ENCODE measurements around the gene PARP16. TPM values are rescaled to one million over a fixed set of nuclear protein-coding genes. Genes with fewer than 3 reads are reported as not detected.
"Not testable (repeated sequence)": the region's sequence is repeated elsewhere in the genome, so short reads cannot be mapped to it uniquely, and the experiment has no call there.

PARP16 gene
- total RNA-seq, 1 donor from 2014 or later: 11.7 TPM

GRCh38 chr15:65277015-65277414 is 9.7 kb downstream of the PARP16 start:
- no peak for DNase-seq
- Mint-ChIP-seq H3K27ac (no peak overlapping the region), H3K4me3 (no peak overlapping the region), H3K36me3 (ENCODE audit: low read depth) (peaks cover 4% of the 10 kb centered on the region), H3K4me1 (peaks cover 18% of the 10 kb centered on the region), H3K27me3 (no peaks in the 10 kb centered on the region), H3K9me3 (no peaks in the 10 kb centered on the region)
- intact Hi-C loops (cut with micrococcal nuclease): no loop called here

- Mint-ChIP-seq H3K4me1 (peaks cover 18% of the 10 kb centered on the region), H3K27ac (no peak overlapping the region), H3K36me3 (ENCODE audit: low read depth) (peaks cover 4% of the 10 kb centered on the region), H3K27me3 (no peaks in the 10 kb centered on the region), H3K4me3 (no peak overlapping the region), H3K9me3 (no peaks in the 10 kb centered on the region)
- intact Hi-C loops (cut with micrococcal nuclease): no loop called here
- no peak for DNase-seq
Observed at GRCh38 chr15:65275728-65276126, 11.0 kb downstream of the PARP16 start.

GRCh38 chr15:65275104-65275727 is 11.5 kb downstream of the PARP16 start:
- no peak overlapping the region for H3K4me3 Mint-ChIP-seq
- intact Hi-C loops (cut with micrococcal nuclease): no loop called here

GRCh38 chr15:65270811-65271545 is 15.7 kb downstream of the PARP16 start:
- H3K4me1 Mint-ChIP-seq; H3K27ac Mint-ChIP-seq; H3K27me3 Mint-ChIP-seq; H3K36me3 Mint-ChIP-seq (ENCODE audit: low read depth); H3K4me3 Mint-ChIP-seq; H3K9me3 Mint-ChIP-seq: not testable (repeated sequence)
- peak; percentile 70 for DNase-seq
- intact Hi-C loops (cut with micrococcal nuclease): loop anchor here (1.0 kb wide), 1 partner anchor 82 kb away; no protein-coding TSS in a partner anchor

More at GRCh38 chr15:65275104-65275727, 11.5 kb downstream of the PARP16 start:
- Mint-ChIP-seq H3K4me1 (peaks cover 18% of the 10 kb centered on the region), H3K36me3 (ENCODE audit: low read depth) (peaks cover 4% of the 10 kb centered on the region), H3K27ac (peak overlapping the region; percentile 50), H3K27me3 (no peaks in the 10 kb centered on the region), H3K9me3 (no peaks in the 10 kb centered on the region)
- DNase-seq: no peak

GRCh38 chr15:65268411-65268810 is 18.3 kb downstream of the PARP16 start:
- intact Hi-C loops (cut with micrococcal nuclease): no loop called here
- DNase-seq: no peak
- peaks cover 4% of the 10 kb centered on the region for H3K36me3 Mint-ChIP-seq (ENCODE audit: low read depth)
- no peaks in the 10 kb centered on the region for H3K4me1 Mint-ChIP-seq
- no peaks in the 10 kb centered on the region for H3K27me3 Mint-ChIP-seq
- no peaks in the 10 kb centered on the region for H3K9me3 Mint-ChIP-seq
- H3K27ac Mint-ChIP-seq: no peak overlapping the region
- H3K4me3 Mint-ChIP-seq: no peak overlapping the region

GRCh38 chr15:65266469-65266868 is 20.2 kb downstream of the PARP16 start:
- Mint-ChIP-seq H3K27ac (peak overlapping the region; percentile 25), H3K4me1 (no peaks in the 10 kb centered on the region), H3K27me3 (no peaks in the 10 kb centered on the region), H3K4me3 (no peak overlapping the region), H3K36me3 (ENCODE audit: low read depth) (peaks cover 11% of the 10 kb centered on the region), H3K9me3 (no peaks in the 10 kb centered on the region)
- DNase-seq: no peak
- intact Hi-C loops (cut with micrococcal nuclease): no loop called here

GRCh38 chr15:65264863-65265430 is 21.7 kb downstream of the PARP16 start:
- Mint-ChIP-seq H3K4me1 (no peaks in the 10 kb centered on the region), H3K36me3 (ENCODE audit: low read depth) (peaks cover 19% of the 10 kb centered on the region), H3K4me3 (no peak overlapping the region), H3K27ac (no peak overlapping the region), H3K9me3 (no peaks in the 10 kb centered on the region), H3K27me3 (no peaks in the 10 kb centered on the region)
- intact Hi-C loops (cut with micrococcal nuclease): no loop called here
- no peak for DNase-seq

GRCh38 chr15:65263313-65263712 is 23.4 kb downstream of the PARP16 start:
- Mint-ChIP-seq H3K4me1 (no peaks in the 10 kb centered on the region), H3K9me3 (no peaks in the 10 kb centered on the region), H3K27ac (no peak overlapping the region), H3K4me3 (no peak overlapping the region), H3K27me3 (no peaks in the 10 kb centered on the region), H3K36me3 (ENCODE audit: low read depth) (peaks cover 27% of the 10 kb centered on the region)
- intact Hi-C loops (cut with micrococcal nuclease): no loop called here
- no peak for DNase-seq

- Mint-ChIP-seq H3K36me3 (ENCODE audit: low read depth) (peaks cover 32% of the 10 kb centered on the region), H3K4me3 (no peak overlapping the region), H3K9me3 (no peaks in the 10 kb centered on the region), H3K4me1 (no peaks in the 10 kb centered on the region), H3K27ac (no peak overlapping the region), H3K27me3 (no peaks in the 10 kb centered on the region)
- intact Hi-C loops (cut with micrococcal nuclease): no loop called here
- DNase-seq: no peak
Observed at GRCh38 chr15:65260968-65261367, 25.7 kb downstream of the PARP16 start.

- no peaks in the 10 kb centered on the region for H3K27me3 Mint-ChIP-seq
Observed at GRCh38 chr15:65259367-65259797, 27.3 kb downstream of the PARP16 start.

GRCh38 chr15:65258375-65259262 is 28.1 kb downstream of the PARP16 start:
- peaks cover 33% of the 10 kb centered on the region for H3K36me3 Mint-ChIP-seq (ENCODE audit: low read depth)
- no peak overlapping the region for H3K27ac Mint-ChIP-seq
- H3K27me3 Mint-ChIP-seq: no peaks in the 10 kb centered on the region
- H3K4me3 Mint-ChIP-seq: no peak overlapping the region
- no peaks in the 10 kb centered on the region for H3K4me1 Mint-ChIP-seq
- H3K9me3 Mint-ChIP-seq: no peaks in the 10 kb centered on the region
- intact Hi-C loops (cut with micrococcal nuclease): no loop called here
- no peak for DNase-seq

More at GRCh38 chr15:65259367-65259797, 27.3 kb downstream of the PARP16 start:
- intact Hi-C loops (cut with micrococcal nuclease): no loop called here
- Mint-ChIP-seq H3K27ac (no peak overlapping the region), H3K9me3 (no peaks in the 10 kb centered on the region), H3K4me3 (no peak overlapping the region), H3K36me3 (ENCODE audit: low read depth) (peaks cover 33% of the 10 kb centered on the region), H3K4me1 (no peaks in the 10 kb centered on the region)
- DNase-seq: no peak

GRCh38 chr15:65255486-65256140 is 31.1 kb downstream of the PARP16 start:
- H3K4me3 Mint-ChIP-seq: no peak overlapping the region
- intact Hi-C loops (cut with micrococcal nuclease): no loop called here
- no peak overlapping the region for H3K27ac Mint-ChIP-seq
- H3K9me3 Mint-ChIP-seq: no peaks in the 10 kb centered on the region
- DNase-seq: no peak
- H3K27me3 Mint-ChIP-seq: no peaks in the 10 kb centered on the region
- peaks cover 21% of the 10 kb centered on the region for H3K36me3 Mint-ChIP-seq (ENCODE audit: low read depth)
- peaks cover under 1% of the 10 kb centered on the region for H3K4me1 Mint-ChIP-seq

- Mint-ChIP-seq H3K9me3 (no peaks in the 10 kb centered on the region), H3K4me3 (no peak overlapping the region), H3K27me3 (no peaks in the 10 kb centered on the region), H3K27ac (no peak overlapping the region), H3K36me3 (ENCODE audit: low read depth) (peaks cover 16% of the 10 kb centered on the region), H3K4me1 (peaks cover 6% of the 10 kb centered on the region)
- intact Hi-C loops (cut with micrococcal nuclease): no loop called here
- DNase-seq: no peak
Observed at GRCh38 chr15:65254758-65255157, 31.9 kb downstream of the PARP16 start.

Data from activated CD4-positive, alpha-beta T cell treated with anti-CD3 and anti-CD28 coated beads, Interleukin-2, amount 10 ng/mL, durations not matched to agents 24 days and 14 days (primary cell).